CD4-positive, alpha-beta T cell treated with Interleukin-4 for 1 hour (primary cell): ENCODE measurements around the gene IGF2.
"Not testable (repeated sequence)": the region's sequence is repeated elsewhere in the genome, so short reads cannot be mapped to it uniquely, and the experiment has no call there.

ENCODE experiments used
- DNase-seq, 2 donors: peaks; one replicate each; pipeline ENCODE4 v3.0.0-alpha.2; 2020 to 2022

Gene IGF2

DNA sequence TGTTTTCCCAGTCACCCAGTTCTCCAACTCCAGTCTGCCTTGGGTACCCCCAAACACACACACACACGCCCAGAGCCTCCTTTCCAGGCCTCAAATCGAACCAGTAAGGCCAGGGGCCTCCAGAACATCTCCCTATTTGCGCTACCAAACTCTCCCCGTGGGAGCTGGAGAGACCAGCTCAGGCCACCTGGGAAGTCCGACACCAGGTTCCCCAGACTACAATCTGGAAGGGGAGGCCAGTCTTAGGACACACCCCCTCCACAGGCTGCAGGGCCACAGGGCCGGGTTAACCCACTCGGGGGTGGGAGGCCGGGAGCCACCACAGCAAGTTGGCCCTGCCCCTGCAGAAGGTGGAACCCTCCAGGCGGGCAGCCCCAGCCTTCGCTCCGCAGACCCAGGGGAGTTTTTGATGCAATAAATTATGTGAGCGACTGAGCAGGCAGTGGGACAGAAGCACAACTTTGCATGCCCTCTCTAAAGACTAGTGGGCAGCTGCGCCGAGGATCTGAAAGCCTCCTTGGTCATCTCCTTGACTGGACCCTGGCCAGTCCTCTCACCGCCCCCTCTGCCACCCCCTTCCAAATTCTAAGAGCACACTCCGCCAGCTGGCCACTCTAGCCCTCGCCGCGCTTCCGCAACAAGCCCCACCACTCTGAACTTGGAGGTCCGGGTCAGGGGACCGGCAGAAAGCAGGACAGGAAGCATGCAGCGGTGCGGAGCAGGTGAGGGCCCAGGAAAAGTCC lies 2.8 kb downstream of the IGF2 start:
- DNase-seq: no peak

DNA sequence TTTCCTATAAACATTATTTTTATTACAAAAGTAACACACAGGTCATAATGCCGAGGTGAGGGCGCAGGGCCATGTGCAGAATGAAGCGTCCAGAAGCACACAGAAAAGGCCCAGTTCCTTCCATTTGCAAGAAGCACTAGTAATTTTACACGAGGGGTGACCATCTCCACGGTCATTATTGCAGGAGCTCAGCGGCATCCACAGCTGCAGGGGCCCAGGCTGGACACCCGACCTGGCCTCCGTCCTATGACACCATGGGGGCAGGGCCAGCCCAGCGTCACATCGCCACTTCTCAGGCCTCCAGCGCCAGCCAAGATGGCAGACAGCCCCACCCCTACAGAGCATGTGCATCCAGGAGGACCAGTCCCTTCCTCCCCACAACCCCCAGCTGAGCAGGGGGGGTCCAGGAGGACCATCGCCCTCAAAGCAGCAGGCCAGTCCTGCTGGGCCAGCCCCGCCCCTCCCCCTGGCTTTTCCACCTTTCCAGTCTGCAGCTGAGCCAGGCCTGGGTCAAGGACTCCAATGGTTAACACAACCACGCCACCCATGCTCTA lies 3.5 kb downstream of the IGF2 start:
- no peak for DNase-seq

DNA sequence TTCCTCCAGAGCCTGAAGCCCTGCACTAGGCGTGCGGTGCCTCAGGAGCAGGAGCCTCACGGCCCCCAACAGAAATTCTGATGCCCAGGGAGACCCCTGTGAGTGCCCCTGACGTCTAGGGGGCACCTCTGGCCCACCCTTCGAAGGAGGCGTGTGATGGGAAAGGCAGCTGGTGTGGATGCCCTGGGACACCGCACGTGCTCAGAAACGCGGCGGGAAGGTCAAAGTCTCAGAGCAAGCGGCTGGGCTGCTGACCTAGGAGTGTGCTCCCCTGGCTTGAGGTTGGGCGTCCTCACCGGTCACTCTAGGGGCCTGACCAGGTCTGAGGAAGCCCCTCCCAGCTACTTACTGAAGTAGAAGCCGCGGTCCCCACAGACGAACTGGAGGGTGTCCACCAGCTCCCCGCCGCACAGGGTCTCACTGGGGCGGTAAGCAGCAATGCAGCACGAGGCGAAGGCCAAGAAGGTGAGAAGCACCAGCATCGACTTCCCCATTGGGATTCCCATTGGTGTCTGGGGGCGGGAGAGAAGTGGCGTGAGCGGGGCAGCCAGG lies 4.1 kb downstream of the IGF2 start:
- DNase-seq: no peak

DNA sequence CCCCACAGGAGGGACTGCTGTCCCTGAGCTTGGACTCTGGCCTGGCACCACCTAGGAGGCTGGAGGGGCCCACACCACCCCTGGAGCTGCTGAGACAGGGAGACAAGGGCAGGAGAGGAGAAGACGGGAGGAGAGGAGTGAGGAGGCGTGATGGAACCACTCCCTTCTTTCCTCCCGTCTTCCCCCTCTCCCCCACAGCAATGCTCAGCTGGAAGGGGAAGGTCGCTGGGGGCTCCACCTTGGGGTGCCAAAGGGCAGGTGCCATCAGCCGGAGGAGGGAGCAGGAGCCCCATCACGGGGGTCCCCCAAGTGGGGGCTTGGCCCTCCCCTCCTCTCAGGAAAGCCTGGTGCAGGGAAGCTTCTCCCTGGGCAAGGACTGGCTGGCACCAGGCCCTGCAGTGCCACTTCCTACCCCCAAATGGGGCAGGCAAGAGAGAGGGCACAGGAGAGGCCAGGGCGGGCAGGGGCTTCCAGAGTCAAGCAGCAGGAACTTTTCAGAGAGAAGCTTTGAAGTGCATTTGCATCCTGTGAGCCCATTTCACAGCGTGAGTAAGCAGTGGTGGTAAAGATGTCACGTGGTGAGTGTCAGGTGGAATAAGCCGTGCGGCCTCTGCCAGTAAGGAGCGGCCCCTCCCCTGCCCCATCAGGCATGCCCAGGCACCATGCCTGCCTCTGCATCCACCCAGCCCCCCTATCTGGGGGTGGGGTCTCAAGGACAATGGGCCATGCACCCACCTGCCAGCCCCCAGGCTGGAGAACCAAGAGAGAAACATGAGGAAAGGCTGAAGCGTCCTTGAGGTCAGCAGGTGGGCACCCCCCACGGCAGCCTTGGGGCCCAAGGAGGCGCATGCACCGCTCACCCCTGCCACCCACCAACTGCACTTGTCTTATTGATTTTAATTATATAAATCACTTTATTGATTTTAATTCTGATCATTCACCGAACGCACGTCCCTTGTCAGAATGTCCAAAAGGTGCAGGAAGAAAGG lies 4.9 kb downstream of the IGF2 start:
- no peak for DNase-seq

DNA sequence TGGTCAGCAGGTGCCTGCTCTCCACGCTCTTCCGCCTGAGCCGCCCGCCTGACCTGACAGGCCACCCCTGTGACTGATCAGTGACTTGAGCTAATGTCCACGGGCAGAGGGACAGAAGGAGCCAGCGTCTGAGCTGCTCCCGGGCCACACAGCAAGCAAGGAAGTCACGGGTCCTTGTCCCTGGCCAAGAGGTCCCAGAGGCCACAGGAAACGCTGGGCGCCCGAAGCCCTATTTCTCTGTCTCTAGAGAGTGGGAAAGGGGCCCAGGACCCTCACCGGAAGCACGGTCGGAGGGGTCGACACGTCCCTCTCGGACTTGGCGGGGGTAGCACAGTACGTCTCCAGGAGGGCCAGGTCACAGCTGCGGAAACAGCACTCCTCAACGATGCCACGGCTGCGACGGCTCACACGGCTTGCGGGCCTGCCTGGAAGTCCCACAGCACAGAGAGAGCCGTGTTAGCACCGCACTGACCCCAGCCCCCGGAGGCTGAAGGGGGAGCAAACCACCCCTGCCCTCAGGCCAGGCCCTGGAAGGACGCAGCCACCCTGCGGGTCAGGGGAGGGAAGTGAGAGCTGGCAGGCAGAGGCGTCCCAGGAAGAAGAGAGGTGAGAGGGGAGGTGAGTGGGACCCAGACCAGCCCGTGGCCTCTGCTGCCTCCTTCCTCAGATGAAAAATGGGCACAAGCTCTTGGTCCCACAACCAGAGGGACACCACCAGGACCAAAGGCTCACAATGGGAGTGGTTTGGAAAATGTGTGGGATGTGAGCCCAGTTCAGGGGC lies 5.8 kb downstream of the IGF2 start:
- no peak for DNase-seq

DNA sequence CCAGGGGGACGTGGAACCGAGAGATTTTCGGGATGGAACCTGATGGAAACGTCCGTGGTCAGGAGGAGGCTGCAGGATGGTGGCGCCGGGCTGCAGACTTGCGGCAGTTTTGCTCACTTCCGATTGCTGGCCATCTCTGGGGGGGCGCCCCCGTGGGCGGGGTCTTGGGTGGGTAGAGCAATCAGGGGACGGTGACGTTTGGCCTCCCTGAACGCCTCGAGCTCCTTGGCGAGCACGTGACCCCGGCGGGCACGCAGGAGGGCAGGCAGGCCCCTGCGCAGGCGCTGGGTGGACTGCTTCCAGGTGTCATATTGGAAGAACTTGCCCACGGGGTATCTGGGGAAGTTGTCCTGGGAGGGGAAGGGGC lies 6.3 kb downstream of the IGF2 start:
- DNase-seq: no peak

DNA sequence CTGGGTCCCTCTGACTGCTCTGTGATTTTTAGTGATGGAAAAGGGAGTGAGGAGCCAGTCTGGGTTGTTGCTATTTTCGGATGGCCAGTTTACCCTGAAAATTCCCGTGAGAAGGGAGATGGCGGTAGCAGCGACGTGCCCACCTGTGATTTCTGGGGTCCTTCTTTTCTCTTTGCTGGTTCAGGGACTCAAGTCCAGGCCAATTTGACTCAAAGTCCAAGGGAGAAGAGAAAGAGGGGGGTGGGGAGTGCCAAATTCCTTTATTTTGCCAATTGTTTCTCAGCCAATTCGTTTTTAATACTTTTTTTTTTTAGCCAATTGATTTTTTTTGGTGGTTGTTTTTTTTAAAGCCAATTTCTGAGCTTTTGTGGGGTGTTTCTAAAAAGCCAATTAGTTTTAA lies 6.9 kb downstream of the IGF2 start:
- no peak for DNase-seq

DNA sequence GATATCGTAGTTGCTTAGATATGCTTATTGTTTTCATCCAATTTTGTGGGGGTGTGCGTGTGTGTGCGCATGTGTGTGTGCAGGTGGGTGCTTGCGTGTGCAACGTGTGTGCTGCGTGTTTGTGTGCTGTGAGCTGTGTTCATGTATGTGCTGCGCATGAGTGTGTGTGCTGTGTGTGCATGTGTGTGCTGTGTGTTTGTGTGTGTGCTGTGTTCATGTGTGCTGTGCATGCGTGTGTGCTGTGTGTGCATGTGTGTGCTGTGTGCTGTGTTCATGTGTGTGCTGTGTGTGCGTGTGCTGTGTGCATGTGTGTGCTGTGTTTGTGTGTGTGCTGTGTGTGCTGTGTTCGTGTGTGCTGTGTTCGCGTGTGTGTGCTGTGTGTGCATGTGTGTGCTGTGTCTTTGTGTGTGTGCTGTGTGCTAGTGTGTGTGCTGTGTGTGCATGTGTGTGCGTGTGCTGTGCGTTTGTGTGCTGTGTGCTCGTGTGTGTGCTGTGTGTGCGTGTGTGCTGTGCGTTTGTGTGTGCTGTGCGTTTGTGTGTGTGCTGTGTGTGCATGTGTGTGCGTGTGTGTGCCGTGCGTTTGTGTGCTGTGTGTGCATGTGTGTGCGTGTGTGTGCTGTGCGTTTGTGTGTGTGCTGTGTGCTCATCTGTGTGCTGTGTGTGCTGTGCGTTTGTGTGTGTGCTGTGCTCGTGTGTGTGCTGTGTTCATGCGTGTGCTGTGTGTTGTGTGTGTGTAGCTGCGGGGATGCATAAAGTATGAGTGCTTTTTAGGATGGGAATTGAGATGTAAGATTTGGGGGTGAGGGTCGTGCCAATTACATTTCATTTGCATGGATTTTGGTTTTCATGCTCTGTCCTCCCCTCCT lies 7.6 kb downstream of the IGF2 start:
- DNase-seq: no peak

DNA sequence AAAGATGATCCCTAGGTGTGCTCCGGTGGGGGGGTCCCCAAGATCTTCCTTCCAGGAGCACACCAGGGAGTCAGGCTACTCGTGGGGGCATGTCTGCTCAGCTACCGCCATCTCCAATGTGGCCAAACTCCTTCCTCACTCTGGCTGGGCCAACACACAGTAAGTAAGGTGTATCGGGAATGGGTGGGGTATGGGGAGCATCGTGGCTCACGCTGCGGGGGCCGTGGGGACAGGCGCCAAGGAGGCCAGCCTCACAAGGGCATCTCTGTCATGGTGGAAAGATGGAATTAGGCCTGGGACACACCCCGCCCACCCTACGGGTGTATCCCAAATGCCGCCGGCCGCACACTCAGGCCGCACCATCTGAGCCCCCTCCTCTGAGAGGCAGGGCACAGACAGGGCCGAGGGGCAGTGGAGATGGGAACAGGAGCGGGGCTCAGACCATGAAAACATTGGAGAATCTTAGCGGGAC lies 8.3 kb downstream of the IGF2 start:
- no peak for DNase-seq

DNA sequence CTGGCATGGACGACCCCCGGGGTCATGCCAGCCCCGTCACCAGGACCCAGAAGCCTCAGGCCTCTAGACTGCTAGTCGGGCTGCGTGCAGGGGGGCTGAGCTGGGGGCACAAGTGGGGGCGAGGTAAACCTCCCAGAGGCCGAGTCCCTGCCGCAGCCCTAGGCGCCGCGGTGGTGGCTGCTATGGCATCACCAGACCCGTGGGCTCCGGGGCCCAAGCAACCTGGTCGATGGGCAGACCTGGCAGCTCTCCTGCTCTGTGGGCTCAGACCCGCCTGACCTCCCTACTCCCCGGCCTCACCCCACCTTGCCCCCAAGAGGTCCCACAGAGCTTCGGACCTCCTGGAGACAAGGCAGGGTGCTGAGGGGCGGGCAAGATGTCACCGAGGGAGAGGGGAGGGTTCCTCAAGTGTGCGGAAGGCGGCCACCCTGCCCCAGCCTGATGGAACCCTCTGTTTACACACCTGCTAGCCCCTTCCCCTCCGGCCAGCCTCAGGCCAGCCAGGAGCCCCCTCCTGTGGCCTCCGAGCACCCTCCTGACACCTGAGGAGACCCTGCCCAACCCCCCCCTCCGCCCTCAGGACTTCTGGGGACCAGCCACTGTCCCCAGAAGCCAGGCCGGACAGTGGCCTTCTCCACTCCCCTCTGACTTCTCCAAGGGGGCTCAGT lies 9.4 kb downstream of the IGF2 start:
- DNase-seq: no peak

DNA sequence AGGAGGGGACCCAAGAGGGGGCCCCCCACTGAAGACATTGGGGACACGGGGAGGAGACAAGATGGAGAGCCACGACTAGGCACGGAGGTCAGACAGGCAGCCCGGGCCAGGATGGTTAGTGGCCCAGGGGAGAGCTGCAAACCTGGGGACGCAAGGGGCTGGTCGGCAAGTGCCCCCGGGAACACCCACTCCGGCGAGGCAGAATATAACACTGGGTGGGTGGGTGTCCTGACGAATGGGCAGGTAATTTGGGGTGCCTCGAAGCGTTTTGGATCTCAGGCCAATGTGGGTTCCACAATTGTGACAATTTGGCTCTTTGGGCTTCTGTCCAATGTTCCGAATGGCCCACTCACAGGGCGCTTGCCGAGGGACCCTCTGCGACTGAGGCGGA lies 9.9 kb downstream of the IGF2 start:
- DNase-seq: no peak

DNA sequence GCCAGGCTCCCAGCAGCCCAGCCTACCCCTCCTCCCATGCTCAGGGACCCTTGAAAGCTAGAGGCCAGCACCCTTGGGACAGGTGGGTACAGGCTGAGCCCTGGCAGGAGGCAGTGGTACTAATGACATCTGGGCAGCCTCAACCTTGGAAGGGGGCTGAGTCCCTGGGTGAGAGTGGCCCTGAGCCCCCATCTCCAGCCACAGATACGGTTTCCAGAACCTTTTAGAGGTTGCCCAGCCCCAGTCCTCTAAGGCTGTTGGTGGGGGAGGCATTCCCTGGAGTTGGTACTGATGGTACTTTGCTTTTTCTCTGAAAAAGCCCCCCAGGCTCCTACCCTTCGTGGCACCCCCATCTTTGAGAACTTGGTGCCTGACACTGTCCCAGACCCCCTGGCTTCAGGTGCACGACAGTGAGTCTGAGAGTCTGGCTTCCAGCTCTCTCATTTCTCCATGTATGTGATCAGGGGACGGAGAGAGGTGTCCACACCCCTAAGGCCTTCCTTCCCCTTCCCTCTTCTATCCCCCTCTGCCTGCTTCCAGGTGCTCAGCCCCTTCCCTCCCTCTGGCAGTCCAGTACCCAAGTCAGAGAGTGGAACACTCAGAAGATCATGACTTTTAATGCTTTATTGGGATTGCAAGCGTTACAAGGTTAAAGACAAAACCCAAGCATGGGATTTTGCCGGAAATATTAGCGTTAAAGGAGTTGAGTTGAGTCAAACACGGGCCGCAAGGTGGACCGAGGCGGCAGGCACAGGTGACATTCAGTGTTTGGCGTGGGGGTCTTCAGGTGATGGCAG lies 10.5 kb downstream of the IGF2 start:
- DNase-seq: no peak

DNA sequence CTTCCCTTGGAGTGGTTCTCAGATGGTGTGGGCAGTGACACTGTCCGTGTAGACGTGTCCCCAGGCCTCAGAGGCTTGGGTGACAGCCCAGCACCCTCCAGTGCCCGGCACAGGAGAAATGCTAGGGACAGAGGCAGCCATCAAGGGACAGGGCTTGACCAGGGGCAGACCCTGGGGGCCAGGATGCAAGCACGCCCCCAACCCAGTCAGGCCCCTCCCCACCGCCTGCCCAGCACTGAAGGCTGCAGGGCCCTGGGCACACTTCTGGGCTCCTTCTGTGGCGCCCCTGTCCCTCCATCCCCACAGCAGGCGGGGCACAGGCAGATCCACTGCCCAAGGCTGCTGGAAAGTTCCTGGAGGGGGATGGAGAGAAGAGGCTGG lies 11.1 kb downstream of the IGF2 start:
- no peak for DNase-seq

DNA sequence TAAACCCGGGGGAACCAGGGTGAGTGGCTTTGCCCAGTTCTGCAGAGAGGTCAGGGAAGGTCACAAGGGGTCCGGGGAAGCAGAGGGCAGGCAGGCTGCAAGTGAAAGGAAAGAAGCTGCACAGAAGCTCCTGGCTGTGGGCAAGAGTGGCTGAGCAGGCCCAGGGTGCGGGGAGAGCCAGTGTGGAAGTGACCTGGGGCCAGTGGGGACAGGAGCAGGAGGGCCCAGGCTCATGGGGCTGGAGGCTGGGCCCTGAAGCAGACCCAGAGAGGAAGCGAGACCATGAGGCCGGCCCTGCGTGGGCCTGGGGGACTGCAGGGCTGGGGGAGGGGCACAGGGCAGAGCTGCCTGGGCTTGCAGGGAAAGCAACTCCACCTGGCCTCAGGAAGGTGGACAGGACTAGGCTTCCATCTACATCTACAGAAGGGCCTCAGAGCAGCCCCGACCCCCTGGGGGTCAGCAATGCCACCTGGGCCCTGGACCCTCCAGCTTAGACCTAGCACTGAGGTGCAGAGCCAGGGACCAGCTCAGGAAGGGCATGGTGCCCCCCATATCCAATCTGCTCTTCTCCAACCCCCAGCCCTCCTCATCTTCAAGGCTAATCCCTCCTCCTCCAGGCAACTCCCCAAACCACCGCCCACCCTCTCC lies 11.6 kb downstream of the IGF2 start:
- DNase-seq: no peak

DNA sequence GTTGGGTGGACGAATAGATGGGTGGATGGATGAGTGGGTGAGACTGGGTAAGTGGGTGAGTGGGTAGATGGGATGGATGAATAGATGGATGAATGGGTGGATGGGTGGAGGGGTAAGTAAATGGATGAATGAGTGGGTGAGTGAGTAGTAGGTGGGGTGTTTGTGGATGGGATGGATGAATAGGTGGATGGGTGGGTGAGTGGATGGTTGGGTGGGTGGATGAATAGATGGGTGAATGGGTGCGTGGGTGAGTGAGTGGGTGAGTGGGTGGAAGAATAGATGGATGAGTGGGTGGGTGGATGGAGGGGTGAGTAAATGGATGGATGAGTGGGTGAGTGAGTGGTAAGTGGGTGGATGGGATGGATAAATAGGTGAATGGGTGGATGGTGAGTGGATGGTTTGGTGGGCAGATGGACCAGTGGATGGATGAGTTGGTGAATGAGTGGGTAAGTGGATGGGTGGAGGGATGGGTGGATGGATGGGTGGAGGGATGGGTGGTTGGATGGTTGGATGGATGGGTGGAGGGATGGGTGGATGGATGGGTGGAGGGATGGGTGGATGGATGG lies 12.6 kb downstream of the IGF2 start:
- DNase-seq: no peak

DNA sequence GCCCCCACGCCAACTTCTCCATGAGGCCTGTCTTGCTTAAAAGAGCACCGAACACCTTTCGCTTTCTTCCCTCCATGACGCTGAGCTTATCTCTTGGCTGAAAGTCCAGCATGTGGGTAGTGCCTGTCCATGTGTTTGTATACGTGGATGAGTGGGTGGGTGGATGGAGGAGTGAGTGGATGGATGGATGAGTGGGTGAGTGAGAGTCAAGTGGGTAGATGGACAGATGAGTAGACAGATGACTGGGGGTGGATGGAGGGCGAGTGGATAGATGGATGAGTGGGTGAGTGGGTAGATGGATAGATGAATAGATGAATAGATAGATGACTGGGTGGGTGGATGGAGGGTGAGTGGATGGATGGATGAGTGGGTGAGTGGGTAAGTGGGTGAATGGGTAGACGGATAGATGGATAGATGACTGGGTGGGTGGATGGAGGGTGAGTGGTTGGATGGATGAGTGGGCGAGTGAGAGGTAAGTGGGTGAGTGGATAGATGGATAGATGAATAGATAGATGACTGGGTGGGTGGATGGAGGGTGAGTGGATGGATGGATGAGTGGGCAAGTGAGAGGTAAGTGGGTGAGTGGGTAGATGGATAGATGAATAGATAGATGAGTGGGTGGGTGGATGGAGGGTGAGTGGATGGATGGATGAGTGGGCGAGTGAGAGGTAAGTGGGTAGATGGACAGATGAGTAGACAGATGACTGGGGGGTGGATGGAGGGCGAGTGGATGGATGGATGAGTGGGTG lies 14.3 kb downstream of the IGF2 start:
- DNase-seq: not testable (repeated sequence)

DNA sequence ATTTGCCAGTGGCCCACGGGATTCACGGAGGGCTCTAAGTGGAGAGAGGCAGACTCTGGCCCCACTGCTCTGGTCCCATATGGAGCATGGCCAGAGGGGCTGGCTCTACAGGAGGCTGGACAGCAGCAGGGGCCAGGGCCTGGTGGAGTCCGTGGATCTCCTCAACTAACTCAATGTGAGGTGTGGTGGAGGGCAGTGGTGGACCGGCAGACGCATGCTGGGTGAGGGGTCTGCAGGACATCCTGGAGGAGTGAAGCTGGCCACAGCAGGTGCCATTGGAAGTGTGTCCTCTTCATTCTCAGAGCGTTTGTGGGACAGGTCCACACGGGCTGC lies 15.6 kb downstream of the IGF2 start:
- DNase-seq: no peak

DNA sequence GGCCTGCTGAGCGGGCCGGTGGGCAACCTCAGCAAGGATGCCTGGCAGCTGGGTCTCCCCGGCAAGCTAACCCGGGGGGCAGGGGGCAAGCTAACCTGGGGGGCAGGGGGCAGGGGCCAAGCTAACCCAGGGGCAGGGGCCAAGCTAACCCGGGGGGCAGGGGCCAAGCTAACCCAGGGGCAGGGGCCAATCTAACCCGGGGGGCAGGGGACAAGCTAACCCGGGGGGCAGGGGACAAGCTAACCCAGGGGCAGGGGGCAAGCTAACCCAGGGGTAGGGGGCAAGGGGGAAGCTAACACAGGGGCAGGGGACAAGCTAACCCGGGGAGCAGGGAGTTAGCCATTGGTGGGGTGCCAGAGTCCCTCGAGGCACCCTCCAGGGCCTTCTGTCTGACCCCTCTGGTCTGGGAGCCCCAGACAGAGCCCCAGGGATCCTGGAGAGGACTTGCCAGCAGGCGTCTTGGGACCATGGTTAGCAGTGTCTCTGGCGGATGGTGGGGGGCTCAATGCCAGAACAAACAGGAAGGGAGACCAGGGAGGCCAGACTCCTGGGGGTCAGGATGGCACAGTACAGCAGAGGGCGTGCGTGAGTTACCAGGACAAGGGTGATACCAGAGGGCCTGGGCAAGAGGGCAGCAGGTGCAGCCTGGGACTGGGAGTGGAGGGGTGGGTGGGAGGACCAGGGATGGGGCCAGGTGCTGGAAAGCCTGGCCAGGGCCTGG lies 16.1 kb downstream of the IGF2 start:
- no peak for DNase-seq
